Choroid plexus epithelial cell (primary cell): Measurements from ENCODE around the gene EFCC1.
"Not testable (repeated sequence)": the region's sequence is repeated elsewhere in the genome, so short reads cannot be mapped to it uniquely, and the experiment has no call there.

Source experiments
- DNase-seq: peaks from one replicate; pipeline ENCODE4 v3.0.0-alpha.2; 2010; ENCODE audit warnings: low read depth
- H3K4me3 ChIP-seq: 2 replicates; pipeline ENCODE4 v1.5.1; 2011; ENCODE audit warnings: low read depth, mild to moderate bottlenecking, control low read depth, low read length, moderate library complexity
- CTCF ChIP-seq: conservative IDR thresholded peaks from 2 replicates; pipeline ENCODE4 v1.5.1; 2011; ENCODE audit warnings: low read depth, mild to moderate bottlenecking, control low read depth, inconsistent platforms, low read length, moderate library complexity

EFCC1 gene

GRCh38 chr3:129087904-129088303, 86.8 kb downstream of the EFCC1 start:
- peak; percentile 1 for TF ChIP-seq CTCF
- H3K4me3 ChIP-seq, result not testable (repeated sequence)
- peak; percentile 64 for DNase-seq

- not testable (repeated sequence) for DNase-seq, H3K4me3 ChIP-seq
Measured at GRCh38 chr3:129088312-129088711, 87.2 kb downstream of the EFCC1 start.
